Measurements from ENCODE around the gene BSN. TPM values are rescaled to one million over a fixed set of nuclear protein-coding genes. Genes with fewer than 3 reads are reported as not detected.
A peak's percentile ranks its signal among the peaks of the same experiment; 100 is the strongest.

BSN gene
- total and polyA plus RNA-seq, 2 of the 4 experiments (the other 2 are of a cell fraction): under 0.01 to 0.03 TPM

- Histone ChIP-seq H3K4me3 (ENCODE audit: insufficient read depth, low read depth, low read length) (no peak overlapping the region), H3K9ac (ENCODE audit: low read depth, low read length) (no peak overlapping the region), H2AK9ac (replicated peaks; ENCODE audit: low read depth, low read length, poor library complexity) (peak overlapping the region; percentile 13), H3K4me1 (ENCODE audit: control insufficient read depth, insufficient read depth, low read length) (no peaks in the 10 kb centered on the region), H4K20me1 (ENCODE audit: insufficient read depth, low read length) (peaks cover 7% of the 10 kb centered on the region; the same call in 1 of the 2 replicates), H3K4me2 (ENCODE audit: low read depth, low read length) (no peak overlapping the region), H3K27me3 (ENCODE audit: control insufficient read depth, insufficient read depth, low read length) (no peaks in the 10 kb centered on the region), H3K36me3 (ENCODE audit: control insufficient read depth, insufficient read depth, low read length) (peaks cover 29% of the 10 kb centered on the region), H2AK5ac (ENCODE audit: low read depth, low read length) (no peak overlapping the region), H2BK5ac (ENCODE audit: low read depth, low read length, poor library complexity, severe bottlenecking) (no peak overlapping the region), H2BK20ac (ENCODE audit: low read depth, low read length) (no peak overlapping the region), H2AFZ (replicated peaks; ENCODE audit: low read length, poor library complexity) (no peak overlapping the region), H4K8ac (ENCODE audit: low read depth in 2 of 2, low read length in 2 of 2) (no peak overlapping the region), H3K9me3 (ENCODE audit: control insufficient read depth, insufficient read depth, low read length) (no peaks in the 10 kb centered on the region), H3K23ac (ENCODE audit: low read depth, low read length) (no peak overlapping the region), H3K9me1 (ENCODE audit: insufficient read depth, low read length) (no peaks in the 10 kb centered on the region), H3K4ac (ENCODE audit: low read depth, low read length) (no peak overlapping the region), H3K79me1 (ENCODE audit: low read depth in 1 of 2, low read length in 2 of 2) (no peaks in the 10 kb centered on the region), H3K56ac (ENCODE audit: extremely low read depth, insufficient read depth, low read length) (no peak overlapping the region), H3K27ac (ENCODE audit: insufficient read depth, low read length) (no peak overlapping the region), H4K91ac (ENCODE audit: insufficient read depth, low read depth, low read length) (no peak overlapping the region), H2BK120ac (ENCODE audit: low read depth, low read length) (no peak overlapping the region), H3K14ac (replicated peaks; ENCODE audit: low read depth, low read length) (no peak overlapping the region), H3K18ac (ENCODE audit: low read depth, low read length) (no peak overlapping the region), H4K5ac (ENCODE audit: low read depth, low read length) (no peak overlapping the region), H2BK15ac (ENCODE audit: low read depth, low read length) (no peak overlapping the region)
- dilution Hi-C loops (cut with HindIII; ENCODE audit: low sequenced_read_pairs, unreplicated experiment) (no loop called here), intact Hi-C loops (cut with micrococcal nuclease) (loop anchor here (10.0 kb wide), 1 partner anchor 388 kb away; no protein-coding TSS in a partner anchor), in situ Hi-C loops (cut with MboI; ENCODE audit: low sequenced_read_pairs) (no loop called here)
- ATAC-seq (ENCODE audit: low read depth): no peak
- CTCF ChIA-PET: no interaction called here
- WGBS, 2 experiments (ENCODE audit: extremely low coverage in 2 of 2, insufficient read length in 1 of 2): 94% methylated on average over 5 of the region's 9 CpGs; no CpG with 5 or more reads in 1 of the 2 experiments
- BruUV-seq (replicated peaks): no TSS peak
- DNase-seq: no peak
- POLR2A ChIA-PET (ENCODE audit: unreplicated experiment): no interaction called here
- TF ChIP-seq SMC3 (IDR thresholded peaks at IDR 0.05; ENCODE audit: low read depth, low read length) (no peak), ELK1 (IDR thresholded peaks at IDR 0.05; ENCODE audit: borderline replicate concordance, low read depth, low read length) (no peak), MAFK (IDR thresholded peaks at IDR 0.05; ENCODE audit: low read depth, low read length) (no peak), CHD1 (IDR thresholded peaks at IDR 0.05; ENCODE audit: low read depth, low read length) (no peak), CTCF (conservative IDR thresholded peaks at IDR 0.05; ENCODE audit: low read depth, low read length) (no peak), MAZ (IDR thresholded peaks at IDR 0.05; ENCODE audit: borderline replicate concordance, low read depth, low read length) (no peak), RCOR1 (IDR thresholded peaks at IDR 0.05; ENCODE audit: insufficient replicate concordance, low read length) (no peak), POLR2A (IDR thresholded peaks at IDR 0.05; ENCODE audit: low read depth, low read length) (no peak), BHLHE40 (IDR thresholded peaks at IDR 0.05; ENCODE audit: low read depth, low read length) (no peak), MXI1 (IDR thresholded peaks at IDR 0.05; ENCODE audit: borderline replicate concordance, low read depth, low read length) (no peak), NFE2L2 (IDR thresholded peaks at IDR 0.05; ENCODE audit: low read depth, low read length) (no peak), RFX5 (IDR thresholded peaks at IDR 0.05; ENCODE audit: low read depth, low read length) (no peak), FOS (IDR thresholded peaks at IDR 0.05; ENCODE audit: low read depth, low read length) (no peak), CEBPB (IDR thresholded peaks at IDR 0.05; ENCODE audit: low read depth, low read length) (no peak)
- TF ChIP-seq, protein P1, sequence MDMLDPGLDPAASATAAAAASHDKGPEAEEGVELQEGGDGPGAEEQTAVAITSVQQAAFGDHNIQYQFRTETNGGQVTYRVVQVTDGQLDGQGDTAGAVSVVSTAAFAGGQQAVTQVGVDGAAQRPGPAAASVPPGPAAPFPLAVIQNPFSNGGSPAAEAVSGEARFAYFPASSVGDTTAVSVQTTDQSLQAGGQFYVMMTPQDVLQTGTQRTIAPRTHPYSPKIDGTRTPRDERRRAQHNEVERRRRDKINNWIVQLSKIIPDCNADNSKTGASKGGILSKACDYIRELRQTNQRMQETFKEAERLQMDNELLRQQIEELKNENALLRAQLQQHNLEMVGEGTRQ (IDR thresholded peaks at IDR 0.05; ENCODE audit: low read depth, low read length): no peak
Observed at GRCh38 chr3:49706456-49707112, 152.3 kb downstream of the BSN start.

Measured in IMR-90 (cell line).